ENCODE results near the gene IL3RA. TPM values are rescaled to one million over a fixed set of nuclear protein-coding genes. Genes with fewer than 3 reads are reported as not detected.
A peak's percentile ranks its signal among the peaks of the same experiment; 100 is the strongest.

Gene IL3RA
- total and polyA plus RNA-seq, 2 experiments from 2014 or later = 0.86 TPM; not detected in 1

- TF ChIP-seq JUNB (IDR thresholded peaks at IDR 0.05; ENCODE audit: unreplicated experiment) (no peak), POLR2AphosphoS5 (IDR thresholded peaks at IDR 0.05; ENCODE audit: low read depth) (peak; percentile 78), ETS1 (IDR thresholded peaks at IDR 0.05) (peak; percentile 56), ZNF114 (CRISPR knock-in tag; IDR thresholded peaks at IDR 0.05) (no peak), REST (IDR thresholded peaks at IDR 0.05; ENCODE audit: unreplicated experiment) (no peak), EZH2phosphoT487 (IDR thresholded peaks at IDR 0.05; ENCODE audit: unreplicated experiment) (no peak), CREB1 (CRISPR knock-in tag; IDR thresholded peaks at IDR 0.05; ENCODE audit: low read depth) (peak; percentile 61; the same call in 1 of the 2 replicates), ZNF331 (CRISPR knock-in tag; IDR thresholded peaks at IDR 0.05; ENCODE audit: low read depth) (no peak), CTCF (conservative IDR thresholded peaks at IDR 0.05; ENCODE audit: low read depth in 2 of 2) (no peak; a peak in 1 of 4 replicates), STAT1 (IDR thresholded peaks at IDR 0.05; ENCODE audit: unreplicated experiment) (no peak), EZH2 (IDR thresholded peaks at IDR 0.05; ENCODE audit: low read depth, unreplicated experiment) (no peak)
Measured at GRCh38 chrX:1391707-1392375, 55.3 kb downstream of the IL3RA start, which contains the start of gene SLC25A6 (continued).
